Type B pancreatic cell (in vitro differentiated cells): ENCODE results near the gene RNF212. TPM values are rescaled to one million over a fixed set of nuclear protein-coding genes. Genes with fewer than 3 reads are reported as not detected.
A peak's percentile ranks its signal among the peaks of the same experiment; 100 is the strongest.

ENCODE experiments used
- DNase-seq: peaks from one replicate; pipeline ENCODE4 v3.0.0; 2021; ENCODE audit warnings: mixed read lengths; ENCODE audit not compliant: unreplicated experiment; ENCODE audit errors: extremely low spot score
- H3K27ac Mint-ChIP-seq: 2 replicates; pipeline ENCODE4 v1.8.0; 2021; ENCODE audit warnings: mild to moderate bottlenecking, mixed read lengths
- H3K27me3 Mint-ChIP-seq: 2 replicates; pipeline ENCODE4 v1.8.0; 2021; ENCODE audit warnings: mixed read lengths
- H3K36me3 Mint-ChIP-seq: 2 replicates; pipeline ENCODE4 v1.8.0; 2021; ENCODE audit warnings: mixed read lengths
- H3K4me1 Mint-ChIP-seq: one replicate; pipeline ENCODE4 v1.8.0; 2021; ENCODE audit warnings: mixed read lengths; ENCODE audit not compliant: unreplicated experiment
- H3K4me3 Mint-ChIP-seq: 2 replicates; pipeline ENCODE4 v1.8.0; 2021; ENCODE audit warnings: mild to moderate bottlenecking, mixed read lengths
- H3K9me3 Mint-ChIP-seq: 2 replicates; pipeline ENCODE4 v1.8.0; 2021; ENCODE audit warnings: mixed read lengths
- CTCF ChIP-seq: fragments of 200-600 bp; sonication (generic); conservative IDR thresholded peaks from 2 replicates; pipeline ENCODE4 v1.5.0; 2021; ENCODE audit warnings: antibody characterized with exemption, mild to moderate bottlenecking
- total RNA-seq: library from RNA; stranded (reverse); gene quantifications from 2 replicates; pipeline ENCODE4 v1.2.1, GENCODE V29; 2021; ENCODE audit warnings: low replicate concordance

Gene RNF212
- total RNA-seq, 1 donor from 2014 or later, result 3.5 TPM

DNA sequence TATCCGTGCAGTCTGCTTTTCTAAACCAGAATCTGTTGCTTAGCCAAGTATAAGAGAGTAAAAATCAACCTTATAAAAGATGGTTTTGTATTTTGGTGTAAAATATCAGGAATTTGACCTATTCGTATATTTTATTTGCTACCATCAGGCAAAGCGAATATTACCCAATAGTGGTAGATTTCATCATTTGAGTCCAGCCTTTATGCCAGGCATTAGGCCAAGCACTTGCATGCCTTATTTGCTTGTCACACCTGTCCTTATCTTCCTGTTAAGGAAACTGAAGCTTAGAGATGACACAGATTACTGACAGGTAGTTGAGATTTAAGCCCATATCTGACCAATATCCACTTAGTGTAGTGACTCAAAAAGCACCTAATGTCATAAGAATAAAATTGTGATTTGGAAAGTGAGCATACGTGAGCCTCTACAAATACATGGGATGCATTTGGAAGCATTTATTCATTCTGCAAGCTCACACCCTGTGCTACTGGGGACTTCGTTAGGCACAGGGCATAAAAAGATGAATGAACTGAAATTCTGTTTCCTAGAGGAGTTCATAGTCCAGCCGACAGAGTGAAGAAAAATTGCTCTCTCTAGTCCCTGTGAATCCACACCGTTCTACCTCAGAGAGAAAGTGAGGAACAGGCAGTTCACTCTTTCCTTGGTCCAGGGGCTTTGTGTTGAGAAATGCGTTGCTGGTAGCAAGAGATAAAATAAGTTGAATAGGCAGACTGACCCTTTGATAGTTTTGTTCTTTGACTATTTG lies 2.3 kb upstream of the RNF212 start:
- Mint-ChIP-seq H3K36me3 (no peaks in the 10 kb centered on the region), H3K9me3 (no peaks in the 10 kb centered on the region), H3K27me3 (peaks cover 45% of the 10 kb centered on the region), H3K27ac (no peak overlapping the region), H3K4me3 (no peak overlapping the region), H3K4me1 (no peaks in the 10 kb centered on the region)
- TF ChIP-seq CTCF, result no peak
- no peak for DNase-seq

DNA sequence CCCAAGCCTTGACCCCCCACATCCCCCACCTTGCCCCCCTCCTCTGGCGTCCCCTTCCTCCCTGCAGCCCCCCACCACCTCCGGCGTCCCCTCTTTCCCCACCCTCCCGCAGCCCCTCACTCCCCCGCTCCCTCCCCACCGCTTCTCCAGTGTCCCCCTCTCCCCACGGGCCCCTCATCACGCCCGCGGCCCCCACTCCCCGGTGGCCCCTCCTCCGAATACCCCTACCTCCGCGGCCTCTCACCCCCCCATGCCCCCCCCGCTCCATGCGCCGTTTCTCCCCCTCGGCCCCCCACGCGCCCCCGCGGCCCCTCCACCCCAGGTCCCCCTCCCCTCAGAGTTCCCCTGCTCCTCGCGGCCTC lies 562 bp downstream of the RNF212 start:
- H3K9me3 Mint-ChIP-seq, result no peaks in the 10 kb centered on the region
- H3K27me3 Mint-ChIP-seq, result peaks cover 46% of the 10 kb centered on the region
- DNase-seq, result no peak
- H3K4me1 Mint-ChIP-seq, result peaks cover 8% of the 10 kb centered on the region
- no peak overlapping the region for H3K27ac Mint-ChIP-seq
- no peak overlapping the region for H3K4me3 Mint-ChIP-seq
- TF ChIP-seq CTCF, result no peak
- H3K36me3 Mint-ChIP-seq, result no peaks in the 10 kb centered on the region

DNA sequence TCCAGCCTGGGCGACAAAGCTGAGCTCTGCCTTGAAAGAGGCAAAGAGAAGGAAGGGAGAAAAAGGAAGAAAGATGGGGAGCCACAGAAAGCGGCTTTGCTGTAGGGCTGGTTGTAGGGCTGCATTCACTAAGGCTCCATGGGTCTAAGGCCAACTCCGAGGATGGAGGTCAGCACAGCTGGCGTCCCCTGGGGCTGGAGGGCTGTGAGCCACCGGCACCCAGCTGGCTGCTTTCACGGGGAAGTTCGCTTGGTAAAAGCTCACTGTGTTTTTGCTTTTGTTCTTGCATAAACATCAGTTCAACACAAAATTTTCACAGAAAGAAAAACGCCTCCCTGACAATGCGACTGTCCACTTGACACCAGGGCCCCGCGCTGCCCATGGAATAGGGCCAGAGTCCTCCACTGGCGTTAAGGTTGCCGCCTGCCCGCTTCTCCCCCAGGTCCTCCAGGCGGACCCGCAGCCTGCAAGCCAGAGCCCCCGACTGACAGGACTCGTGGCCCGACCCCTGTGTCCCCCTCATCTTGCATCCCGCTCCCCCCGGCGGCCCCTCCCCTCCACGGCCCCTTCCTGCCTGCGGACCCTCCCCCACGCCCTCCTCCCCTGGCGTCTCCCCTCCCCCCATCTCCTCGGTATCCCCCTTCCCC lies 1.1 kb downstream of the RNF212 start:
- TF ChIP-seq CTCF, result no peak
- peaks cover 46% of the 10 kb centered on the region for H3K27me3 Mint-ChIP-seq
- no peak overlapping the region for H3K27ac Mint-ChIP-seq
- H3K4me3 Mint-ChIP-seq, result peak overlapping the region; percentile 10
- no peaks in the 10 kb centered on the region for H3K36me3 Mint-ChIP-seq
- H3K9me3 Mint-ChIP-seq, result no peaks in the 10 kb centered on the region
- DNase-seq, result no peak
- H3K4me1 Mint-ChIP-seq, result peaks cover 8% of the 10 kb centered on the region

DNA sequence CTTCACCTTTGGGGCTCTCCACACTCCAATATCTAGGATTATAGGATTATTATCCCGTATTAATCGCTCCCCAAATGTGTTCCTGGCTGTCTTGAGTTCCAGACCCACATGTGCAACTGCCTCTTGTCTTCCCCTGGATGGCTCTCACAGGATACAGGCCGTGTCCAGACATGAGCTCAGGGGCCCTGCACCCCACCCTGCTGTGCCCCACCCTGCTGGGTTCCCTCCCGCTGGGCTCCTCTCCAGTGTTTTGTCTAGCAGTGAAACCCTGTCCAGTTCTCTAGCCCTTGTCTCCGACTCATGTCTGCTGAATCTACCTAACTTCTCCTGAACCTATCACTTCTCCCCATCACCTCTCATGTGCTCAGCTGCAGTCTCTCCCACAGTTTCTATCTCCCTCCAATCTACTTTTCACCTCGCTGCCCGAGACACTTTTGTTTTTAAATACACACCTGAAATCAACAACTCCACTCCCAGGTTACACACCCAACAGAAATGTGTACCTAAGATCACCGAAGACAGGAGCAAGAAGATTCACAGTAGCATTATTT lies 2.0 kb downstream of the RNF212 start:
- TF ChIP-seq CTCF, result no peak
- no peak for DNase-seq
- no peaks in the 10 kb centered on the region for H3K9me3 Mint-ChIP-seq
- no peaks in the 10 kb centered on the region for H3K36me3 Mint-ChIP-seq
- no peak overlapping the region for H3K4me3 Mint-ChIP-seq
- peaks cover 8% of the 10 kb centered on the region for H3K4me1 Mint-ChIP-seq
- peaks cover 39% of the 10 kb centered on the region for H3K27me3 Mint-ChIP-seq
- no peak overlapping the region for H3K27ac Mint-ChIP-seq

GRCh38 chr4:1109898-1110506 lies 3.4 kb downstream of the RNF212 start:
- DNase-seq, result no peak
- H3K36me3 Mint-ChIP-seq, result no peaks in the 10 kb centered on the region
- no peak for TF ChIP-seq CTCF
- peaks cover 26% of the 10 kb centered on the region for H3K27me3 Mint-ChIP-seq
- no peaks in the 10 kb centered on the region for H3K9me3 Mint-ChIP-seq
- H3K4me3 Mint-ChIP-seq, result no peak overlapping the region
- peak overlapping the region; percentile 1 for H3K27ac Mint-ChIP-seq
- H3K4me1 Mint-ChIP-seq, result peaks cover 8% of the 10 kb centered on the region
